Large intestine (tissue), 3 donors: ENCODE measurements around the gene XAB2. TPM values are rescaled to one million over a fixed set of nuclear protein-coding genes. Genes with fewer than 3 reads are reported as not detected.

ENCODE experiments used
- DNase-seq, 2 donors: peaks; one replicate each; pipeline versions ENCODE4 v3.0.0 to v3.0.0-alpha.2; 2013
- H3K27ac ChIP-seq: one replicate; pipeline ENCODE4 v1.5.1; 2013; ENCODE audit warnings: low read length
- H3K27me3 ChIP-seq: 2 replicates; pipeline ENCODE4 v1.6.1; 2013; ENCODE audit warnings: low read length; ENCODE audit not compliant: control insufficient read depth, insufficient read depth
- H3K36me3 ChIP-seq: 2 replicates; pipeline ENCODE4 v1.6.1; 2013; ENCODE audit warnings: low read length; ENCODE audit not compliant: control insufficient read depth, insufficient read depth
- H3K4me1 ChIP-seq: one replicate; pipeline ENCODE4 v1.6.1; 2013; ENCODE audit warnings: low read length; ENCODE audit not compliant: control insufficient read depth, insufficient read depth
- H3K4me3 ChIP-seq: one replicate; pipeline ENCODE4 v1.5.1; 2013; ENCODE audit warnings: low read length
- H3K9me3 ChIP-seq: one replicate; pipeline ENCODE4 v1.6.1; 2013; ENCODE audit warnings: mild to moderate bottlenecking, low read depth, low read length, moderate library complexity; ENCODE audit not compliant: control insufficient read depth
- WGBS: methylation state at CpG from one replicate; pipeline ENCODE4 v1.1.5; 2013; ENCODE audit warnings: low lambda C conversion rate; ENCODE audit not compliant: insufficient coverage; 5-methylcytosine and 5-hydroxymethylcytosine counted together
- polyA plus RNA-seq: library from polyadenylated mRNA; unstranded; fragments of 120-200 nt; gene quantifications from one replicate; pipeline ENCODE4 v1.2.1, GENCODE V29; 2013

XAB2 gene
- polyA plus RNA-seq, 1 donor = 29.1 TPM

GRCh38 chr19:7600721-7601120 lies 28.6 kb downstream of the XAB2 start:
- H3K4me1 ChIP-seq = no peaks in the 10 kb centered on the region
- H3K9me3 ChIP-seq = peaks cover 4% of the 10 kb centered on the region

DNA sequence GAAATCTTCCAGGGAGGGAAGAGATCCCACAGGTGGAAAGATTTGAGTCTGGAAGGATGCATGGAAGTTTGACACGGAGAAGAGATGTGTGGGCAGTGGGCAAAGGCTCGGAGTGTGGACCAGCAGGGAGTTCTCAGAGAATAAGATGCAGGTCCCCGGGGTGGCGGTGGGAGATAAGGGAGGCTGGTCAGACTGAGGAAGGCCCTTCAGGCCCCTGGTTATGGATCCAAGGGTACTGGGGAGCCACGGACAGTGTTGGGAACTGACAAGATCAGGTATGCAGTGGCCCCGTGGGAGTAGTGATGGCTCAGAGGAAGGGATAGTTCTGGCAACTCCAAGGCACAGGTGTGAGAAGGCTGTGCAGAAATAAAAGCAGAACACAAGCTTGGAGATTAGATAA lies 31.2 kb downstream of the XAB2 start:
- H3K9me3 ChIP-seq = no peaks in the 10 kb centered on the region
- DNase-seq = no peak
- no peak overlapping the region for H3K27ac ChIP-seq
- peaks cover 6% of the 10 kb centered on the region for H3K36me3 ChIP-seq
- peaks cover 8% of the 10 kb centered on the region for H3K27me3 ChIP-seq
- no peak overlapping the region for H3K4me3 ChIP-seq
- WGBS = 80% methylated on average over 1 of the region's 6 CpGs
- H3K4me1 ChIP-seq = no peaks in the 10 kb centered on the region

More at GRCh38 chr19:7600721-7601120, 28.6 kb downstream of the XAB2 start:
- Histone ChIP-seq H3K36me3 (peaks cover 14% of the 10 kb centered on the region), H3K27me3 (peaks cover 8% of the 10 kb centered on the region), H3K27ac (no peak overlapping the region), H3K4me3 (no peak overlapping the region)
- no peak for DNase-seq

DNA sequence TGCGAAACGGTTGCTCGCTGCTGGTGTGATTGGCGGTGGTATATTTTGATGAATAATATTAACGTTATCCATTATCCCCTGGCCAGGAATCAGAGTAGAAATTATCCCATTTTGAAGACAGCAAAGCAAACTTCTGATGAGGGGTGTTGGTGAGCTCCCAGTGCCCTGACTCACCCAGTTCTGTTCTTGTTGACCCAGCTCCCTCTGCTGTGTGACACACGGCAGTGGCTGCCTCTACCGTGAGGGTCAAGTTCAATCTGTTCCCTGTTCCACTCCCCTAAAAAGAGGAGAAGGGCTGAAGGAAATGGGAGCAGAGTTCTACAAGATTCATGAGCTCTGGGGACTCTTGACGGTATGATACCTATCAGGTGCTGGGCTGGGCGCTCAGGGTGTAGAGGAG lies 31.7 kb downstream of the XAB2 start:
- peaks cover 6% of the 10 kb centered on the region for H3K36me3 ChIP-seq
- no peak for DNase-seq
- WGBS = no CpG with 5 or more reads among the region's 9 CpGs
- H3K4me3 ChIP-seq = peak overlapping the region; percentile 81
- H3K4me1 ChIP-seq = no peaks in the 10 kb centered on the region
- H3K27ac ChIP-seq = no peak overlapping the region
- H3K9me3 ChIP-seq = no peaks in the 10 kb centered on the region
- peaks cover 8% of the 10 kb centered on the region for H3K27me3 ChIP-seq

GRCh38 chr19:7596211-7596937 lies 33.0 kb downstream of the XAB2 start:
- H3K27me3 ChIP-seq = peaks cover 8% of the 10 kb centered on the region
- WGBS = no CpG with 5 or more reads among the region's 70 CpGs
- no peaks in the 10 kb centered on the region for H3K4me1 ChIP-seq
- peak overlapping the region; percentile 81 for H3K4me3 ChIP-seq
- H3K36me3 ChIP-seq = peaks cover 6% of the 10 kb centered on the region
- no peaks in the 10 kb centered on the region for H3K9me3 ChIP-seq
- DNase-seq = peak in 1 of 2 donors; percentile 48
- H3K27ac ChIP-seq = peak overlapping the region; percentile 48

DNA sequence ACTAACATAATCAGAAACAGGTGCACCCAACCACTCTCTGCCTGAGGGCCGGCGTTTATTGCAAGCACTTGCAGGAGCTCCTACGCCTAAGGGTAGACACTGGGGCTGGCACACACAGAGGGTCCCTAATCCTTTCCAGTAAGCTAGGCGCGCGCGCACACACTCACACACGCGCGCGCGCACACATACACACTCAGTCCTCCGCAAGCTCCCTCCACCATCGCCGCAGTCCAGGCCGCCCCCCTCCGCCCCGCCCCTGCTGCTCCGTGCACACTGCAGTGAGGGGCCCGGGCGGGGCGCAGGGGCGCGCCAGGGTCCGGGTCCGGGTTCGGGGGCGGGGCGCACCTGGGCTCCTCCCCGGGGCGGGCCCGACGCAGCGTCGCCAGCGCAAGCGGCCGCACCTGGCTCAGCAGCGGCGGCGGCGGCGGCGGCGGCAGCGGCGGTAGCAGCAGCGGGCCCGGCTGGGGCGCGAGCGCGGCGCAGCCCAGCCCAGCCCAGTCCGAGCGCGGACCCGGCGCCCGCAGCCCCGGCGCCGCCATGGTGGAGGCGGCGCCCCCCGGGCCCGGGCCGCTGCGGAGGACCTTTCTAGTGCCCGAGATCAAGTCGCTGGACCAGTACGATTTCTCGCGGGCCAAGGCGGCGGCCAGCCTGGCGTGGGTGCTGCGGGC lies 33.7 kb downstream of the XAB2 start, which contains the start of gene CAMSAP3:
CAMSAP3 (plus strand) TSS at position 398 of the 668 bp plus-strand sequence; CDS start at position 538, 140 bp downstream.
- Histone ChIP-seq H3K9me3 (no peaks in the 10 kb centered on the region), H3K27ac (peak within 1 kb of the TSS; percentile 48), H3K4me1 (no peaks in the 10 kb centered on the region), H3K4me3 (peak within 1 kb of the TSS; percentile 81), H3K27me3 (peaks cover 8% of the 10 kb centered on the region), H3K36me3 (peaks cover 6% of the 10 kb centered on the region)
- peak; percentile 73 to 92 for DNase-seq
- WGBS = no CpG with 5 or more reads among the region's 78 CpGs

GRCh38 chr19:7590256-7590655 lies 39.1 kb downstream of the XAB2 start:
- Histone ChIP-seq H3K27ac (no peak overlapping the region), H3K9me3 (no peaks in the 10 kb centered on the region), H3K4me1 (no peaks in the 10 kb centered on the region), H3K36me3 (no peaks in the 10 kb centered on the region), H3K27me3 (no peaks in the 10 kb centered on the region), H3K4me3 (no peak overlapping the region)
- DNase-seq = peak in 1 of 2 donors; percentile 53
- no CpG with 5 or more reads among the region's 8 CpGs for WGBS

GRCh38 chr19:7589822-7590221 lies 39.5 kb downstream of the XAB2 start:
- H3K4me1 ChIP-seq = no peaks in the 10 kb centered on the region
- H3K27ac ChIP-seq = no peak overlapping the region
- WGBS = no CpG with 5 or more reads among the region's 7 CpGs
- no peaks in the 10 kb centered on the region for H3K9me3 ChIP-seq
- no peaks in the 10 kb centered on the region for H3K36me3 ChIP-seq
- DNase-seq = no peak
- no peak overlapping the region for H3K4me3 ChIP-seq
- H3K27me3 ChIP-seq = no peaks in the 10 kb centered on the region

- no peaks in the 10 kb centered on the region for H3K36me3 ChIP-seq
- no peaks in the 10 kb centered on the region for H3K9me3 ChIP-seq
- WGBS = no CpG with 5 or more reads among the region's 11 CpGs
- no peaks in the 10 kb centered on the region for H3K4me1 ChIP-seq
- H3K27me3 ChIP-seq = peaks cover 5% of the 10 kb centered on the region
- H3K4me3 ChIP-seq = no peak overlapping the region
- DNase-seq = no peak
- H3K27ac ChIP-seq = no peak overlapping the region
Observed at GRCh38 chr19:7582446-7582845, 46.9 kb downstream of the XAB2 start.

DNA sequence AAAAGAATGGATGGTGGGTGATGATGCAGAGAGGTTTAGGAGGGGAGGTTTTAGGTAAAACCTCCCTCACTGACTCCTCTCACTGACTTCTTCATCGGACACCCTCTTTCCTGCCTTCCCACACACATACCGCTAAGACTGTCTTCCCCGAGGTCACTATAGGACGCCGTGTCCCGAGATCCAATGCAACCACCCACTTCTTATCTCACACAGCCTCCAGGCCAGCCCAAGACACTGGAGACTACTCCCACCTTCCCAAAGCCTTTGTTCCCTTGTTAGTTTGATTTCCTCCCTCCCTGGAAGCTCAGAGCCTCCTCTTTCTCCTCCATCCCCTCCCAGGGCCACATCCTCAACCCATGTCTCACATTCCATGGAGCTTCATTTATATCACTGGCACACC lies 50.2 kb downstream of the XAB2 start:
- Histone ChIP-seq H3K27ac (no peak overlapping the region), H3K4me3 (no peak overlapping the region), H3K4me1 (no peaks in the 10 kb centered on the region), H3K36me3 (no peaks in the 10 kb centered on the region), H3K27me3 (peaks cover 5% of the 10 kb centered on the region), H3K9me3 (no peaks in the 10 kb centered on the region)
- no CpG with 5 or more reads among the region's 6 CpGs for WGBS
- DNase-seq = no peak

GRCh38 chr19:7578127-7578526 lies 51.2 kb downstream of the XAB2 start:
- H3K27me3 ChIP-seq = peaks cover 5% of the 10 kb centered on the region
- no peaks in the 10 kb centered on the region for H3K4me1 ChIP-seq
- H3K4me3 ChIP-seq = no peak overlapping the region
- no peaks in the 10 kb centered on the region for H3K9me3 ChIP-seq
- WGBS = no CpG with 5 or more reads among the region's 6 CpGs
- no peak overlapping the region for H3K27ac ChIP-seq
- no peak for DNase-seq
- H3K36me3 ChIP-seq = no peaks in the 10 kb centered on the region
